ENCODE data around the gene ANKRD6.

Gene ANKRD6

DNA sequence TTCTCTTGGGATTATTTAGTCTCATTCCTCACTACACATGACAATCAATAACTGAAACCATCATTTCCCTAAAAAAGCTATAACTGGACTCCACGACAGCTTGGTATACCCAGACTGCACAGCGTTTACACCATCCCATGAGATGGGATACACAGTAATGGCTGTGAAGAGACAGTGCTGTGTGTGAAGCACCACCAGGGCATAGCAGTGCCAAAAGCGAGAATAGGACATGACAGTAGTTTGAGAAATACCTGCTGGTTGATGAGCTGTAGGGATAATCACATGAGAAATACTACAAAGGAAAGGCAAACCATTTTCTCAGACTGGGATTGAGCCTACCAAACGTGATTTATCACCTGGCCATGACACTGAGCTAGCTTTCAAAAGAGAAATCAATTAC, 228.0 kb downstream of the ANKRD6 start:
- no peak for DNase-seq (ENCODE audit: extremely low read depth, insufficient read length)

DNA sequence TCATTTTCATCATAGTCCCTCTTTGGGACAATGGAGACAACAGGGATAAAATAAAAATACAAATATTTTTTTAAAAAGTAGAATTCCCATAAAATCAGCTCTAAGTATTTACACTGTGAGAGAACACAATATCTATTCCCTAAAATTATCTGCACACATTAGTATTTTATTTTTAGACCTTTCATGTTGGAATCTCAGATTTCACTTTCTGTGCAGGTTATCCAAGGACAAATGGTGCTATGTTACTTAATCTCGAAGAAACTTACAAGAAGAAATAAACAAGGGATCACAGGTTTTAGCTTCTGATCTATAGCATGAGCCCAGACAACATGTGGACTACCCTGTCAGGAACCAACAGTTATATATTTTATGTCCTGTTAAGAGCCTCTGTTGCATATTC, 228.6 kb downstream of the ANKRD6 start:
- H3K36me3 ChIP-seq (ENCODE audit: control insufficient read depth, insufficient read depth, low read length): peaks cover 22% of the 10 kb centered on the region
- TF ChIP-seq, protein P1, sequence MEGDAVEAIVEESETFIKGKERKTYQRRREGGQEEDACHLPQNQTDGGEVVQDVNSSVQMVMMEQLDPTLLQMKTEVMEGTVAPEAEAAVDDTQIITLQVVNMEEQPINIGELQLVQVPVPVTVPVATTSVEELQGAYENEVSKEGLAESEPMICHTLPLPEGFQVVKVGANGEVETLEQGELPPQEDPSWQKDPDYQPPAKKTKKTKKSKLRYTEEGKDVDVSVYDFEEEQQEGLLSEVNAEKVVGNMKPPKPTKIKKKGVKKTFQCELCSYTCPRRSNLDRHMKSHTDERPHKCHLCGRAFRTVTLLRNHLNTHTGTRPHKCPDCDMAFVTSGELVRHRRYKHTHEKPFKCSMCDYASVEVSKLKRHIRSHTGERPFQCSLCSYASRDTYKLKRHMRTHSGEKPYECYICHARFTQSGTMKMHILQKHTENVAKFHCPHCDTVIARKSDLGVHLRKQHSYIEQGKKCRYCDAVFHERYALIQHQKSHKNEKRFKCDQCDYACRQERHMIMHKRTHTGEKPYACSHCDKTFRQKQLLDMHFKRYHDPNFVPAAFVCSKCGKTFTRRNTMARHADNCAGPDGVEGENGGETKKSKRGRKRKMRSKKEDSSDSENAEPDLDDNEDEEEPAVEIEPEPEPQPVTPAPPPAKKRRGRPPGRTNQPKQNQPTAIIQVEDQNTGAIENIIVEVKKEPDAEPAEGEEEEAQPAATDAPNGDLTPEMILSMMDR (IDR thresholded peaks at IDR 0.05; ENCODE audit: insufficient read depth, low read length, poor library complexity, severe bottlenecking): no peak
- no peak overlapping the region for H3K4me3 ChIP-seq (replicated peaks; ENCODE audit: low read depth, low read length)
- H3K27me3 ChIP-seq (replicated peaks; ENCODE audit: control insufficient read depth, insufficient read depth, low read length): no peaks in the 10 kb centered on the region
- DNase-seq (ENCODE audit: extremely low read depth, insufficient read length): no peak

More for the DNA sequence above, 228.0 kb downstream of the ANKRD6 start:
- Histone ChIP-seq H3K36me3 (ENCODE audit: control insufficient read depth, insufficient read depth, low read length) (peaks cover 23% of the 10 kb centered on the region), H3K27me3 (replicated peaks; ENCODE audit: control insufficient read depth, insufficient read depth, low read length) (no peaks in the 10 kb centered on the region), H3K4me3 (replicated peaks; ENCODE audit: low read depth, low read length) (no peak overlapping the region)
- TF ChIP-seq, protein P1 (IDR thresholded peaks at IDR 0.05; ENCODE audit: insufficient read depth, low read length, poor library complexity, severe bottlenecking): no peak

DNA sequence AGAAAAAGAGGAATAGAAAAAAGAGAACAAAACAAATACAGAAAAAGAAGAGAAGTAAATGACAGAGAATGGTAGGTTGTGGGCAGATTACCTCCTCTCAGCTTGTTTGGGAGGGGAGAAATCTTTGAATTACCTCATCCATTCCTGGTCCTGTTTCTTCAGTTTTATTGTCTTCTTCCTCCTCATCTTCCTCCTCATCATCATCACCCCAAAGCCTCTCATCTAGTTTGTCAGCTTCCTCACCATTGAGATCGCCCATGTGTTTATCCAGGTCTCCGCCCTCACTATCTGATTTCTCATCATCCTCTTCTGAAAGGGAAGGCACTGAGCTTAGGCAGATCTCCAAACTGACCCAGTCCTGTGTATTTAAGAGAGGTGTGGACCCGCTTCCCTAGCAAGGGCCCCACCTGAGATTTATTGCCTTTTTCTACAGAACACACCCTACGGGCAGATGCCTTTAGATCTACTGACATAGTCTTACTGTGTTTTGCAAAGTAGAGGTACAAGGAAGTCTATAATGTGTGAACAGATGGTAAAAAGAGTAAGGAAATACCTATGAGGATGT, 229.8 kb downstream of the ANKRD6 start:
- no peaks in the 10 kb centered on the region for H3K27me3 ChIP-seq (replicated peaks; ENCODE audit: control insufficient read depth, insufficient read depth, low read length)
- DNase-seq (ENCODE audit: extremely low read depth, insufficient read length): no peak
- no peak overlapping the region for H3K4me3 ChIP-seq (replicated peaks; ENCODE audit: low read depth, low read length)
- H3K36me3 ChIP-seq (ENCODE audit: control insufficient read depth, insufficient read depth, low read length): peaks cover 20% of the 10 kb centered on the region
- TF ChIP-seq, protein P1 (IDR thresholded peaks at IDR 0.05; ENCODE audit: insufficient read depth, low read length, poor library complexity, severe bottlenecking): no peak

DNA sequence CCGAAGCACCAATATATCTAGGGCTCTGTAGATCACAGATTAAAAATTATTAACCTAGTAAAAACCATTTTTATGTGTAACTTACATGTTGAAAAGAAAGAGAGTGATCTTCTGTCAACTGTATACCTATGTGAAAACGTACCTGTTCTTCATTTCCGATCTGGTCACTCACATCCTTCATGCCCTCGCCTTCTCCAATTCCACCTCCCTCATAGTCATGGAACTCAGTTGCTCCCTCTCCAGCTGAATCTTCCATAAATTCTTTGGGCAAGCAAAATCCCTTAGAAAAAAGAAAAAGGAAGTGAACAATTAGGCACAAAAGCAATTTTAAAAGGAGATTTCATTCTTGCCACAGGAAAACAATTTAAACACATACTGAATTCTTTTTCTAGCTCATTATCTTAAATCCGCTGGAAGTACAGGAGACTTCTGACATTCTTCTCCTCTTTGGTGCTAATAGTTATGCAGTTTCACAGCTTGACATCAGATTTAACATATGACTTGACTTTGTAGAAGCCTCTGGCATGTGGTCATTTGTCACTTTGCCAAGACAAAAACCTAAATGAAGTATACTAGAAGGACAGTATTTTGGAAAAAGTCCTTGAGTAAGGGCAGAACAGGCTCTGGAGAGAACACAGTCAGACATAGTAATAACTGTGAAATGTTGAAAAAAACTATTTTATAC, 235.1 kb downstream of the ANKRD6 start:
- H3K36me3 ChIP-seq (ENCODE audit: control insufficient read depth, insufficient read depth, low read length): peaks cover 1% of the 10 kb centered on the region
- DNase-seq (ENCODE audit: extremely low read depth, insufficient read length): no peak
- TF ChIP-seq, protein P1 (IDR thresholded peaks at IDR 0.05; ENCODE audit: insufficient read depth, low read length, poor library complexity, severe bottlenecking): no peak

DNA sequence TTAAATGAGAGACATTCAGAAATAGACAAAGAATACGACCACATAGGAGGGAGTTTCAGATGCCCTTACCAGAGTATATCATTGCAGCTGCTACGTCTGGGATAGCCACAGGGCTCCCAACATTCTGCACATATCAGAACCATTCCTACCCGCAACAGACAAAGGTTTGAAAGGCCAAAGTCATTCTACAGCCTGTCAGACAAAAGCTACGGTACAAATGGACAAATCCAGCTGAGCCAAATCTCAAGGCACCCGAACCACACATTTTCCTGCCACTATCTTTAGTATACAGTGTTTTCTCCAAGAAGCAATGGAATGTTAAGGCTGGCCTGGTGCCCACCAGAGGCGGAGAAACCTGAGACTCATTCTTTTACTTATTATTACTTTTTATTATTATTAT, 236.1 kb downstream of the ANKRD6 start:
- TF ChIP-seq, protein P1 (IDR thresholded peaks at IDR 0.05; ENCODE audit: insufficient read depth, low read length, poor library complexity, severe bottlenecking): no peak
- H3K27me3 ChIP-seq (replicated peaks; ENCODE audit: control insufficient read depth, insufficient read depth, low read length): no peaks in the 10 kb centered on the region
- H3K36me3 ChIP-seq (ENCODE audit: control insufficient read depth, insufficient read depth, low read length): peaks cover 4% of the 10 kb centered on the region
- no peak overlapping the region for H3K4me3 ChIP-seq (replicated peaks; ENCODE audit: low read depth, low read length)
- DNase-seq (ENCODE audit: extremely low read depth, insufficient read length): no peak

More for the DNA sequence above, 235.1 kb downstream of the ANKRD6 start:
- Histone ChIP-seq H3K4me3 (replicated peaks; ENCODE audit: low read depth, low read length) (no peak overlapping the region), H3K27me3 (replicated peaks; ENCODE audit: control insufficient read depth, insufficient read depth, low read length) (no peaks in the 10 kb centered on the region)
